ENCODE data around the gene COMMD8. TPM values are rescaled to one million over a fixed set of nuclear protein-coding genes. Genes with fewer than 3 reads are reported as not detected.

The COMMD8 gene
- polyA plus RNA-seq, 1 donor (not counting 4 experiments of a cell fraction or from before 2014, with no cell fraction given), result 38.6 TPM

GRCh38 chr4:47425628-47426027, 37.9 kb downstream of the COMMD8 start:
- dilution Hi-C loops (cut with MboI; ENCODE audit: extremely low pct_ligation_motif_present, low sequenced_read_pairs), result no loop called here

GRCh38 chr4:47419296-47419695, 44.2 kb downstream of the COMMD8 start:
- Histone ChIP-seq H2AFZ (ENCODE audit: control insufficient read depth, low read length) (no peak overlapping the region), H3K4me1 (ENCODE audit: control insufficient read depth, extremely low read depth, insufficient read depth, low read length) (no peaks in the 10 kb centered on the region), H3K4me2 (ENCODE audit: control insufficient read depth, extremely low read depth, insufficient read depth, low read depth, low read length) (no peak overlapping the region), H3K79me2 (ENCODE audit: control insufficient read depth, insufficient read depth, low read length) (no peaks in the 10 kb centered on the region), H3K9me3 (ENCODE audit: control insufficient read depth, low read depth, low read length) (no peaks in the 10 kb centered on the region), H3K27me3 (ENCODE audit: control insufficient read depth, extremely low read depth, insufficient read depth, low read length) (no peaks in the 10 kb centered on the region), H3K4me3 (ENCODE audit: control insufficient read depth in 2 of 3, extremely low read depth in 1 of 3, insufficient read depth in 2 of 3, low read depth in 1 of 3, low read length in 3 of 3) (no peak overlapping the region), H3K36me3 (ENCODE audit: control insufficient read depth in 2 of 2, extremely low read depth in 1 of 2, insufficient read depth in 2 of 2, low read length in 2 of 2) (no peaks in the 10 kb centered on the region), H4K20me1 (ENCODE audit: control insufficient read depth, extremely low read depth, insufficient read depth, low read length) (no peaks in the 10 kb centered on the region), H3K9me1 (ENCODE audit: control insufficient read depth, extremely low read depth, insufficient read depth, low read length) (no peaks in the 10 kb centered on the region), H3K9ac (ENCODE audit: control insufficient read depth, extremely low read depth, insufficient read depth, low read length) (no peak overlapping the region), H3K27ac (ENCODE audit: control insufficient read depth, insufficient read depth, low read length) (no peak overlapping the region)
- DNase-seq (ENCODE audit: low read depth, low spot score) (no peak), FAIRE-seq (no peak)
- TF ChIP-seq EZH2 (IDR thresholded peaks at IDR 0.05; ENCODE audit: low read length) (no peak), CTCF (optimal IDR thresholded peaks at IDR 0.05 in 1 of 3, IDR thresholded peaks at IDR 0.05 in 1 of 3, conservative IDR thresholded peaks at IDR 0.05 in 1 of 3; ENCODE audit: extremely low read depth in 1 of 3, insufficient read depth in 2 of 3, low read length in 3 of 3) (no peak)
- dilution Hi-C loops (cut with MboI; ENCODE audit: extremely low pct_ligation_motif_present, low sequenced_read_pairs), result no loop called here

More at GRCh38 chr4:47425628-47426027, 37.9 kb downstream of the COMMD8 start:
- no peaks in the 10 kb centered on the region for H3K36me3 ChIP-seq (ENCODE audit: control insufficient read depth in 2 of 2, extremely low read depth in 1 of 2, insufficient read depth in 2 of 2, low read length in 2 of 2)
- H3K27ac ChIP-seq (ENCODE audit: control insufficient read depth, insufficient read depth, low read length), result no peak overlapping the region
- no peaks in the 10 kb centered on the region for H3K9me1 ChIP-seq (ENCODE audit: control insufficient read depth, extremely low read depth, insufficient read depth, low read length)
- TF ChIP-seq CTCF (optimal IDR thresholded peaks at IDR 0.05 in 1 of 3, IDR thresholded peaks at IDR 0.05 in 1 of 3, conservative IDR thresholded peaks at IDR 0.05 in 1 of 3; ENCODE audit: extremely low read depth in 1 of 3, insufficient read depth in 2 of 3, low read length in 3 of 3), result no peak
- TF ChIP-seq EZH2 (IDR thresholded peaks at IDR 0.05; ENCODE audit: low read length), result no peak
- no peak overlapping the region for H3K9ac ChIP-seq (ENCODE audit: control insufficient read depth, extremely low read depth, insufficient read depth, low read length)
- no peak overlapping the region for H2AFZ ChIP-seq (ENCODE audit: control insufficient read depth, low read length)
- H3K27me3 ChIP-seq (ENCODE audit: control insufficient read depth, extremely low read depth, insufficient read depth, low read length), result no peaks in the 10 kb centered on the region
- no peak for DNase-seq (ENCODE audit: low read depth, low spot score)
- FAIRE-seq, result no peak
- no peaks in the 10 kb centered on the region for H3K79me2 ChIP-seq (ENCODE audit: control insufficient read depth, insufficient read depth, low read length)
- H3K4me2 ChIP-seq (ENCODE audit: control insufficient read depth, extremely low read depth, insufficient read depth, low read depth, low read length), result no peak overlapping the region
- H3K4me3 ChIP-seq (ENCODE audit: control insufficient read depth in 2 of 3, extremely low read depth in 1 of 3, insufficient read depth in 2 of 3, low read depth in 1 of 3, low read length in 3 of 3), result no peak overlapping the region
- H4K20me1 ChIP-seq (ENCODE audit: control insufficient read depth, extremely low read depth, insufficient read depth, low read length), result no peaks in the 10 kb centered on the region
- no peaks in the 10 kb centered on the region for H3K4me1 ChIP-seq (ENCODE audit: control insufficient read depth, extremely low read depth, insufficient read depth, low read length)
- no peaks in the 10 kb centered on the region for H3K9me3 ChIP-seq (ENCODE audit: control insufficient read depth, low read depth, low read length)

Data from keratinocyte (primary cell).